Activated CD8-positive, alpha-beta memory T cell treated with anti-CD3 and anti-CD28 coated beads for 4 hours (primary cell): Measurements from ENCODE around the gene SNX7.

Source experiments
- DNase-seq, 2 donors: peaks; one replicate each; pipeline ENCODE4 v3.0.0-alpha.2; 2020; ENCODE audit warnings: low read depth in 2 of 2

Gene SNX7

GRCh38 chr1:98661544-98662355 is at the start of gene SNX7:
SNX7 (plus strand) TSS chr1:98661721; CDS start chr1:98661732, 11 bp downstream.
- no peak for DNase-seq

- no peak for DNase-seq
Observed at GRCh38 chr1:98637316-98637715, 24.2 kb upstream of the SNX7 start.

- DNase-seq: no peak
Observed at GRCh38 chr1:98638185-98638584, 23.3 kb upstream of the SNX7 start.

- DNase-seq: no peak
Observed at GRCh38 chr1:98644510-98644909, 17.0 kb upstream of the SNX7 start.

- no peak for DNase-seq
Observed at GRCh38 chr1:98651116-98651632, 10.3 kb upstream of the SNX7 start.

GRCh38 chr1:98653123-98653522 is 8.4 kb upstream of the SNX7 start:
- DNase-seq: no peak

- DNase-seq: no peak
Observed at GRCh38 chr1:98659879-98660278, 1.6 kb upstream of the SNX7 start.

GRCh38 chr1:98660940-98661543 is 479 bp upstream of the SNX7 start:
- no peak for DNase-seq

- DNase-seq: no peak
Observed at GRCh38 chr1:98662356-98662670, 792 bp downstream of the SNX7 start.

- no peak for DNase-seq
Observed at GRCh38 chr1:98668733-98669132, 7.2 kb downstream of the SNX7 start.

- DNase-seq: no peak
Observed at GRCh38 chr1:98669355-98670296, 8.1 kb downstream of the SNX7 start.

- DNase-seq: no peak
Observed at GRCh38 chr1:98672189-98672588, 10.7 kb downstream of the SNX7 start.

GRCh38 chr1:98674075-98674781 is 12.7 kb downstream of the SNX7 start:
- no peak for DNase-seq

- DNase-seq: no peak
Observed at GRCh38 chr1:98675282-98675681, 13.8 kb downstream of the SNX7 start.

- DNase-seq: no peak
Observed at GRCh38 chr1:98677288-98677687, 15.8 kb downstream of the SNX7 start.

- DNase-seq: no peak
Observed at GRCh38 chr1:98681812-98682211, 20.3 kb downstream of the SNX7 start.

- DNase-seq: no peak
Observed at GRCh38 chr1:98688110-98688739, 26.7 kb downstream of the SNX7 start.

GRCh38 chr1:98690576-98690975 is 29.1 kb downstream of the SNX7 start:
- DNase-seq: no peak

- no peak for DNase-seq
Observed at GRCh38 chr1:98692482-98692881, 31.0 kb downstream of the SNX7 start.

- no peak for DNase-seq
Observed at GRCh38 chr1:98693385-98693784, 31.9 kb downstream of the SNX7 start.

GRCh38 chr1:98696077-98696476 is 34.6 kb downstream of the SNX7 start:
- no peak for DNase-seq
